Lower leg skin (tissue), 4 donors: Measurements from ENCODE around the gene CDKL4. TPM values are rescaled to one million over a fixed set of nuclear protein-coding genes. Genes with fewer than 3 reads are reported as not detected.
"Not testable (repeated sequence)": the region's sequence is repeated elsewhere in the genome, so short reads cannot be mapped to it uniquely, and the experiment has no call there.

Experiments
- DNase-seq, 2 donors: peaks; one replicate each; pipeline ENCODE4 v3.0.0-alpha.2; 2019; ENCODE audit warnings: low spot score in 2 of 2
- H3K4me3 ChIP-seq: fragments of 200-600 bp; sonication (generic); 2 replicates; pipeline ENCODE4 v1.5.1; 2017; ENCODE audit warnings: mild to moderate bottlenecking, low read depth; ENCODE audit not compliant: poor library complexity, severe bottlenecking
- POLR2A ChIP-seq, 2 donors: fragments of 450-650 bp; IDR thresholded peaks; one replicate each; pipeline ENCODE4 v1.6.1; 2016 to 2017; ENCODE audit warnings: antibody characterized with exemption in 2 of 2, mild to moderate bottlenecking in 1 of 2, moderate library complexity in 1 of 2
- WGBS, 2 donors: methylation state at CpG; one replicate each; pipeline ENCODE4 v1.1.5; 2018; 5-methylcytosine and 5-hydroxymethylcytosine counted together
- intact Hi-C: fragments of 100-400 bp; cut with DNase I; formaldehyde crosslinking; loops from one replicate; pipeline ENCODE4 v1.15.0; 2023; ENCODE audit warnings: low total_unique reads
- total RNA-seq, 4 donors: library from RNA; depleted of rRNA; stranded (reverse); fragments of >200 nt; gene quantifications; one replicate each; pipeline ENCODE4 v1.1.0, GENCODE V29; 2016
- TF ChIP-seq, protein P1 (sequence below), 3 donors: fragments of 450-650 bp; IDR thresholded peaks; one replicate each; pipeline ENCODE4 v1.5.1; 2016; ENCODE audit warnings: antibody characterized with exemption in 3 of 3, mild to moderate bottlenecking in 3 of 3, moderate library complexity in 2 of 3

CDKL4 gene
- total RNA-seq, 4 donors from 2014 or later: 0.74 to 1.1 TPM; not detected in 2

DNA sequence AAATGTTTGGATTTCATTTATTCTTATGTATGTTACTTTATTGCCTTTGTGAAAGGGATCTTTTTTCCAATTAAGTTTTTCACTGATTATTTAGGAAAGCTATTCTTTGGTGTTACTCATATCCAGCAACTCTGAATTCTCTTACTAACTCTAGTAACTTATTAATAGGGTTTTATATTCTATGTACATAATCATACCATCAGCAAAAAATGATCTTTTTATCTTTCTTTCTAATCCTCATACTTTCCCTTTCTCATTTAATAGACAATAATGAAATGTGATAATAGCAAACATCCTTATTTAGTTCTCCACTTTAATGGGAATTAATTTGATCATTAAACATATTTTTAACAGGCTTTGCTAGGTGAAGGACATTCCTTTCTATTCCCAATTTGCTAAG is 12.3 kb upstream of the CDKL4 start:
- H3K4me3 ChIP-seq: no peak overlapping the region
- DNase-seq: no peak
- intact Hi-C loops: no loop called here
- TF ChIP-seq POLR2A (IDR thresholded peaks at IDR 0.05): no peak
- TF ChIP-seq, protein P1, sequence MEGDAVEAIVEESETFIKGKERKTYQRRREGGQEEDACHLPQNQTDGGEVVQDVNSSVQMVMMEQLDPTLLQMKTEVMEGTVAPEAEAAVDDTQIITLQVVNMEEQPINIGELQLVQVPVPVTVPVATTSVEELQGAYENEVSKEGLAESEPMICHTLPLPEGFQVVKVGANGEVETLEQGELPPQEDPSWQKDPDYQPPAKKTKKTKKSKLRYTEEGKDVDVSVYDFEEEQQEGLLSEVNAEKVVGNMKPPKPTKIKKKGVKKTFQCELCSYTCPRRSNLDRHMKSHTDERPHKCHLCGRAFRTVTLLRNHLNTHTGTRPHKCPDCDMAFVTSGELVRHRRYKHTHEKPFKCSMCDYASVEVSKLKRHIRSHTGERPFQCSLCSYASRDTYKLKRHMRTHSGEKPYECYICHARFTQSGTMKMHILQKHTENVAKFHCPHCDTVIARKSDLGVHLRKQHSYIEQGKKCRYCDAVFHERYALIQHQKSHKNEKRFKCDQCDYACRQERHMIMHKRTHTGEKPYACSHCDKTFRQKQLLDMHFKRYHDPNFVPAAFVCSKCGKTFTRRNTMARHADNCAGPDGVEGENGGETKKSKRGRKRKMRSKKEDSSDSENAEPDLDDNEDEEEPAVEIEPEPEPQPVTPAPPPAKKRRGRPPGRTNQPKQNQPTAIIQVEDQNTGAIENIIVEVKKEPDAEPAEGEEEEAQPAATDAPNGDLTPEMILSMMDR (IDR thresholded peaks at IDR 0.05): no peak

DNA sequence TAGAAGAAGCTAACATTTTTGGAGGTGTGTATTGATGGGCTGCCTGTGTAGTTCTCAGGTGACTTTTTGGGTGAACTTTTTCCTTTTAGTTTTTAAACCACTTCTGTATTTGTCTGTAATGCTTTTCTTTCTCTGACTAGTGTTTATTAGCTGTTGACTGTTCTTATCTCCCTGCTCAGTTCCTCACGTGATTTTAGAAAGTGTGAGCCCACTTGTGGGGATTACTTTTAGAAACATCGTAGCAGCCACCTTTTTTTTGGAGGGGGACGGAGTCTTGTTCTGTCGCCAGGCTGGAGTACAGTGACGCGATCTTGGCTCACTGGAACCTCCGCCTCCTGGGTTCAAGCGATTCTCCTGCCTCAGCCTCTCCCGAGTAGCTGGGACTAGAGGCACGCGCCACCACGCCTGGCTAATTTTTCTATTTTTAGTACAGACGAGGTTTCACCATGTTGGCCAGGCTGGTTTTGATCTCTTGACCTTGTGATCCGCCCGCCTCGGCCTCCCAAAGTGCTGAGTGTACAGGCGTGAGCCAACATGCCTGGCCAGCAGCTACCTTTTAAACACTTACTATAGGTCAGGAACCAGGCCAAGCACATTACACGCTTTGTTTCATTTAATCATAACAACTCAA is 9.2 kb upstream of the CDKL4 start:
- intact Hi-C loops: no loop called here
- TF ChIP-seq, protein P1 (IDR thresholded peaks at IDR 0.05): no peak
- no peak for TF ChIP-seq POLR2A (IDR thresholded peaks at IDR 0.05)
- 82 to 96% methylated on average over 18 of the region's 18 CpGs for WGBS, 2 donors
- no peak for DNase-seq
- H3K4me3 ChIP-seq: no peak overlapping the region

DNA sequence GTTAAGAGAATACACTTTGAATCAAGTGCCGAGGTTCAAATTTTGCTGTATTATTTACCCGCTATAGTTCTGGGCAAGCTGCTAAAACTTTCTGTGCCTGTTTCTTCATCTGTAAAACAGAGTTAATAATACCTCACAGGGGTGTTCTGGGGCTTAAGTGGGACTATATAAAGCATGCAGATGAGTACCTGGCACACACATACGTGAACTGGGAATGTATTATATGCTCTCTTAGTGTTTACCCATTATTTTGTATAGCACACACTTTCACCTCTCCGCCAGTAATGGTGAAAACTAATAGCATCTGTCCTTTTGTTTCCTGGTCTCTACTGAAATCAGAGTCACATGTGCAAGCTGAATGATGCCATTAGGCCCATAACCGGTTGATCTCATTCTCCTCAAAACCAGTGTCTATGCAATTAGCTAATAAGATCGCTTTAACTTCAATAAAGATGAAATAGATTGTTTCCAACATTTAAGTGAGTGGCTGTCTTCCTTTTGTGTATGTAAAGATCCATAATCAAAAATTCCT is 3.8 kb upstream of the CDKL4 start:
- no peak for TF ChIP-seq POLR2A (IDR thresholded peaks at IDR 0.05)
- TF ChIP-seq, protein P1 (IDR thresholded peaks at IDR 0.05): no peak

DNA sequence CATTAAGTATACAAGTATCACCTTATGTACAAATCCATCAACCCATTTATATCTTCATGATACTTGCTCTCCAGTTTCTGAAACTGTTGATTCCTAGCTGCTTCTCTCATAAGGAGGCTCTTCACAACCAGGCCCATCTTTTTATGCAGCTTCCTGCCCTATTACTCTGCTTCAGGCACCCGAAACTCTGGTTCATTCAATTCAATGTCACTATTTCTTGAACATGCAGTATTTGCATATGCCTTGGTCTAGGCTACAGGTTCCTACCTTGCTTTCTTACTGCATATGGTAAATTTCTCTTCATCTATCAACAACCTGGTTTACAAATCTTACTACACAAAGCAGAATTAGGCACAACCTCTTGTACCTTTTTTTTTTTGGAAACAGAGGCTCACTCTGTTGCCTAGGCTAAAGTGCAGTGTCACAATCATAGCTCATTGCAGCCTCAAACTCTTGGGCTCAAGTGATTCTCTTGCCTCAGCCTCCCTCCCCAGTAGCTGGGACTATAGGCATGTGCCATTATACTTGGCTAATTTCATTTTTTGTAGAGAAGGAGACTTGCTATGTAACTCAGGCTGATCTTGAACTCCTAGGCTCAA is 2.7 kb upstream of the CDKL4 start:
- H3K4me3 ChIP-seq: no peak overlapping the region
- intact Hi-C loops: no loop called here
- 95 to 97% methylated on average over 1 of the region's 1 CpG for WGBS, 2 donors
- TF ChIP-seq, protein P1 (IDR thresholded peaks at IDR 0.05): no peak
- no peak for TF ChIP-seq POLR2A (IDR thresholded peaks at IDR 0.05)
- no peak for DNase-seq

More for the DNA sequence above, 3.8 kb upstream of the CDKL4 start:
- intact Hi-C loops: no loop called here
- no peak overlapping the region for H3K4me3 ChIP-seq
- 71 to 86% methylated on average over 6 of the region's 6 CpGs for WGBS, 2 donors
- DNase-seq: no peak

DNA sequence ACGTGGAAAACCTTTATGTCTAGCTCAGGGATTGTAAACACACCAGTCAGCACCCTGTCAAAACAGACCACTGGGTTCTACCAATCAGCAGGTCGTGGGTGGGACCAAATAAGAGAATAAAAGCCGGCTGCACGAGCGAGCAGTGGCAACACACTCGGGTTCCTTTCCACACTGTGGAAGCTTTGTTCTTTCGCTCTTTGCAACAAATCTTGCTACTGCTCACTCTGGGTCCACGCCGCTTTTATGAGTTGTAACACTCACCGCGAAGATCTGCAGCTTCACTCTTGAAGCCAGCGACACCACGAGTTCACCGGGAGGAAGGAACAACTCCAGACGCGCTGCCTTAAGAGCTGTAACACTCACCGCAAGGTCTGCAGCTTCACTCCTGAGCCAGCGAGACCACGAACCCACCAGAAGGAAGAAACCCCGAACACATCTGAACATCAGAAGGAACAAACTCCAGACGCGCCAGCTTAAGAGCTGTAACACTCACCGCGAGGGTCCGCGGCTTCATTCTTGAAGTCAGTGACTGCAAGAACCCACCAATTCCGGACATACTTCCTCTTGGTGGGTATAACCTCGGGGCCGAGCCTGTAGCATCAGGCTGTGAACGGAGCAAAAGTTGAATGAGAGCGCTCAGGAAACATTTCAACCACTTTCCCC is 1.3 kb upstream of the CDKL4 start:
- DNase-seq, intact Hi-C loops, H3K4me3 ChIP-seq: not testable (repeated sequence)
- 88 to 93% methylated on average over 31 of the region's 31 CpGs for WGBS, 2 donors

DNA sequence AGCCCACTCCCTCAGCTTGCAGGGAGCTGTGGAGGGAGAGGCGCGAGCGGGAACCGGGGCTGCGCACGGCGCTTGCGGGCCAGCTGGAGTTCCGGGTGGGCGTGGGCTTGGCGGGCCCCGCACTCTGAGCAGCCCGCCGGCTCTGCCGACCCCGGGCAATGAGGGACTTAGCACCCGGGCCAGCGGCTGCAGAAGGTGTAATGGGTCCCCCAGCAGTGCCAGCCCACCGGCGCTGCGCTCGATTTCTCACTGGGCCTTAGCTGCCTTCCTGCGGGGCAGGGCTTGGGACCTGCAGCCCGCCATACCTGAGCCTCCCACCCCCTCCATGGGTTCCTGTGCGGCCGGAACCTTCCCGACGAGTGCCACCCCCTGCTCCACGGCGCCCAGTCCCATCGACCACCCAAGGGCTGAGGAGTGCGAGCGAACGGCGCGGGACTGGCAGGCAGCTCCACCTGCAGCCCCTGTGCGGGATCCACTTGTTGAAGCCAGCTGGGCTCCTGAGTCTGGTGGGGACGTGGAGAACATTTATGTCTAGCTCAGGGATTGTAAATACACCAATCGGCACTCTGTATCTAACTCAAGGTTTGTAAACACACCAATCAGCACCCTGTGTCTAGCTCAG is 582 bp upstream of the CDKL4 start:
- DNase-seq, H3K4me3 ChIP-seq, intact Hi-C loops: not testable (repeated sequence)
- 91 to 94% methylated on average over 23 to 24 of the region's 39 CpGs for WGBS, 2 donors
